Activated CD4-positive, alpha-beta memory T cell treated with anti-CD3 and anti-CD28 coated beads, Interleukin-2, amount 10 ng/mL, durations not matched to agents 7 days and 5 days (primary cell): Measurements from ENCODE around the gene AMN. TPM values are rescaled to one million over a fixed set of nuclear protein-coding genes. Genes with fewer than 3 reads are reported as not detected.

Source experiments
- CTCF ChIA-PET: fragments of 350-600 bp; sonication (Branson Sonifier 250); formaldehyde crosslinking; loops from one replicate; lab custom pipeline; 2021; ENCODE audit warnings: antibody characterized with exemption, inconsistent platforms; lab: Charles Lee
- POLR2A ChIA-PET: fragments of 350-600 bp; sonication (Branson Sonifier 250); formaldehyde crosslinking; loops from one replicate; lab custom pipeline; 2021; ENCODE audit warnings: antibody characterized with exemption; lab: Charles Lee
- DNase-seq: peaks from one replicate; pipeline ENCODE4 v3.0.0-alpha.2; 2020
- H3K27ac Mint-ChIP-seq: one replicate; pipeline ENCODE4 v1.8.0; 2021; ENCODE audit warnings: mild to moderate bottlenecking, mixed read lengths
- H3K27me3 Mint-ChIP-seq: one replicate; pipeline ENCODE4 v1.8.0; 2021; ENCODE audit warnings: mixed read lengths
- H3K36me3 Mint-ChIP-seq: one replicate; pipeline ENCODE4 v1.8.0; 2021; ENCODE audit warnings: low read depth, mixed read lengths
- H3K4me1 Mint-ChIP-seq: one replicate; pipeline ENCODE4 v1.8.0; 2021; ENCODE audit warnings: mixed read lengths
- H3K4me3 Mint-ChIP-seq: one replicate; pipeline ENCODE4 v1.8.0; 2021; ENCODE audit warnings: mild to moderate bottlenecking, mixed read lengths
- H3K9me3 Mint-ChIP-seq: one replicate; pipeline ENCODE4 v1.8.0; 2021; ENCODE audit warnings: mixed read lengths
- total RNA-seq, 2 experiments: library from RNA; stranded (reverse); gene quantifications; one replicate each; pipeline ENCODE4 v1.2.3, GENCODE V29; 2021

AMN gene
- total RNA-seq, 2 experiments from 2014 or later, result 0.20 to 0.23 TPM

DNA sequence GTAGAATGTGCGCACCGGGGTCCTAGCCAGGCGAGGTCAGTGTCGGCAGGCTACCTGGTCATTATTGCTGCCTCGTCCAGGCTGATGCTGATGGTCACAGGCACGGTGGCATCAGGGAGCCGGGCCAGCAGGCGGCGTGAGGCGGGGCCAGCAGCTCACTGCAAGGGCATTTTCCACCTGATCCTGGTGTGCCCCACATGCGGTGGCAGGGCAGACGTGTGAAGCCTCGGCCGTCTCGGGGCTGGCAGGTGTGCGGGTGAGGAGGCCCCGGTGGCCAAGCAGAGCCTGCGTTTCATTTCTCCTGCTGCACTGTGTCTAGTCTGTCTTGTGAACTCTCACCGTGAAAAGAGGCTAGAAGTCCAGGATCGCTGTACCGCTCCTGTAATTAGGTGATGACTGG is 12.0 kb upstream of the AMN start:
- Mint-ChIP-seq H3K4me3 (no peak overlapping the region), H3K27me3 (no peaks in the 10 kb centered on the region), H3K27ac (no peak overlapping the region), H3K9me3 (no peaks in the 10 kb centered on the region), H3K4me1 (no peaks in the 10 kb centered on the region), H3K36me3 (peaks cover 10% of the 10 kb centered on the region)
- DNase-seq, result no peak
- CTCF ChIA-PET, result no interaction called here
- POLR2A ChIA-PET, result no interaction called here

DNA sequence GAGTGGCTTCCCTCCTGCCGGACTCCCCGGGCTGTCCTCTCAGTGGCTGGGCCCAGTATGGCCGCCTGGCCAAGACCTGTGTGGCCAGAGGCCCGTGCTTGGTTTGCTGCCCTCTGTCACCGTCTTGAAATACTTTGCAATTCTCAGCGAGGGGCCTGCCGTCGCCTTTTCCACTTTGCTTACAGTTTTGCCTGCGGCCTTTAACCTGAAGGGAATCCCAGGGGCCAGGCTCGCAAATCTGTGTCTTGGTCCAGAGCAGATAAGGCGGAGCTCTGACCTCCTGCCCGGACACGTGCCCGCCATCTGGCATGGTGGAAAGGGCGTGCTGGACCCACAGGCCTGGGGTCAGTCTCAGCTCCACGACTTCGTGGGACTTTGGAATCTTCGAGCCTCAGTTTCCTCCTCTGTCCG is 10.9 kb upstream of the AMN start:
- Mint-ChIP-seq H3K4me3 (no peak overlapping the region), H3K36me3 (peaks cover 5% of the 10 kb centered on the region), H3K9me3 (no peaks in the 10 kb centered on the region), H3K27ac (no peak overlapping the region), H3K4me1 (no peaks in the 10 kb centered on the region), H3K27me3 (no peaks in the 10 kb centered on the region)
- CTCF ChIA-PET, result no interaction called here
- POLR2A ChIA-PET, result no interaction called here
- no peak for DNase-seq

DNA sequence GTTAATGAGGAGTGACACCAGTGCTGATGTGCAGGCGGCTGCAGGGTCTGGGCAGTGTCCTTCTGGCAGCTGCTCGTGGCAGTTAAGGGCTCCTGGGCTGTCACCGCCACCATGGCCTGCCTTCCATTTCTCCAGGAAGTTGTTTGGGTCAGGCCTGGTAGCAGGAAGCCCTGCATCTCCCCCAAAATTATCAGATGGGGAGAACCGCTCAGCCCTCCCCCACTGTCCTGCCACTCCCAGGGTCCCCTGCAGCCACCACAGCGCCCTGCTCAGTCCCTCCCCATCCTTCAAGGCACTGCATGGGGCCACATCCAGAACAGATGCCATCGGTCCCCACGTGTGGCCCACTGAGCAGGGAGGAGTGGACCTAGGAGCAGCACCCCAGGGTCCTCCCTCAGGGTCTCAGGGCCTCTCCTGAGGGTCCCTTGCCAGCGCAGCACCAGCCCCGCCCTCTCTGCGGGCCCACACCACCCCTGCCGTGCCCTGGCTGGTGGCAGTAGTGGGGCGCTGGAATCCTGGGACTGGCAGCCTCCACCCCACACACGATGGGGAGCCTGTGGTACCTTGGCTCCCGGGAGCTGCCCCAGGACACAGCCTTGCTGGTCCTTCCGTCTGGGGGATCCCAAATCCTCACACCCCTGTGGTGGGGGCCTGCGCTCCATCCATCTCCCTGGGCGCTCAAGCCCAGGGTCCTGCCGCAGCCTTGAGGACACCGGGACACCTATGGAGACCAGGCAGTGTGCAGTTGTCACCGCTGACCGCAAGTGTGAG is 10.3 kb upstream of the AMN start:
- H3K27ac Mint-ChIP-seq, result no peak overlapping the region
- peaks cover 2% of the 10 kb centered on the region for H3K36me3 Mint-ChIP-seq
- CTCF ChIA-PET, result no interaction called here
- H3K9me3 Mint-ChIP-seq, result no peaks in the 10 kb centered on the region
- DNase-seq, result no peak
- peaks cover under 1% of the 10 kb centered on the region for H3K4me1 Mint-ChIP-seq
- no peak overlapping the region for H3K4me3 Mint-ChIP-seq
- POLR2A ChIA-PET, result no interaction called here
- H3K27me3 Mint-ChIP-seq, result no peaks in the 10 kb centered on the region

GRCh38 chr14:102913341-102914211 is 8.9 kb upstream of the AMN start:
- peaks cover 2% of the 10 kb centered on the region for H3K4me1 Mint-ChIP-seq
- H3K27me3 Mint-ChIP-seq, result no peaks in the 10 kb centered on the region
- ChIA-PET CTCF (interaction anchor here (0.7 kb wide), 1 partner anchor 219 kb away, joined by 6 read pairs; no protein-coding TSS in a partner anchor), POLR2A (no interaction called here)
- H3K9me3 Mint-ChIP-seq, result no peaks in the 10 kb centered on the region
- H3K27ac Mint-ChIP-seq, result no peak overlapping the region
- DNase-seq, result no peak
- no peaks in the 10 kb centered on the region for H3K36me3 Mint-ChIP-seq
- no peak overlapping the region for H3K4me3 Mint-ChIP-seq

DNA sequence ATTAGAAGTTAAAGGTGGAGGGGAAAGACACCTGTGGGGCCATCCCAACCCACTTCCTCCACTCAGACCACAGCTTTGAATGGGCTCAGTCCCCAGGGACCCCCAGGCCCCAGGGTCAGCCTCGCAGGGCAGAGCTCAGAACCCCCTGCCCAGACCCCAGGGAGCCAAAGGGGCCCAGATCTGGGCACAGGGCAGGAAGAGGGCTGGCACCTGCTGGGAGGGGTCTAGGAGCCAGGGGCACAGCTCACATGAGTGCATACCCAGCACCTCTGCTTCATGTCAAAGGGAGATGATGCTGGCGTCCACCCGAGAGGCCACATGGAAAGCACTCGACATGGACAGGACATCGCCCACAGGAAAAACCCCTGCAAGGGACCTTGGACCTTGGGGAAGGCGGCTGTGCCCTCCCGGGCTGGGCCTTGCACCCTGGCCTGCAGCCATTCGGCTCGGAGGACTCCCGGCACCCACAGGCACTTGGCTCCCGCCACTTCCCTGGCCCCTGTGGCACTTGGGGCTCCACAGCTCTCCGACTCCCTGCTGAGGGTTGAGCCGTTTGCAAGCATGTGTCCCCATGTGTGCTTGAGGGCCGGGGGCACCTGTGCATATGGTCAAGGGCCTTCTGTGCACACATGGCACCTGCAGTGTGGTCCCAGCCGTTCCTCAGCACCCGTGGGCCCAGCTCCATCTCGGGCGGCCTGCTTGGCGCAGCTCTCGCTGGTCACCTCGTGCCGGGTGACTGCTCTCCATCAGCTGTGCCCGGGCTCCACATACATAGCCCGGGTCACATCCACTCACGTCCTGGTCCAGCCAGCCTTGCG is 7.8 kb upstream of the AMN start:
- H3K36me3 Mint-ChIP-seq, result no peaks in the 10 kb centered on the region

GRCh38 chr14:102915292-102916110 is 7.0 kb upstream of the AMN start:
- H3K27ac Mint-ChIP-seq, result no peak overlapping the region
- ChIA-PET CTCF (interaction anchor here (1.1 kb wide), 1 partner anchor 221 kb away, joined by 4 read pairs; no protein-coding TSS in a partner anchor), POLR2A (no interaction called here)

More for the DNA sequence above, 7.8 kb upstream of the AMN start:
- H3K9me3 Mint-ChIP-seq, result no peaks in the 10 kb centered on the region
- no peak overlapping the region for H3K27ac Mint-ChIP-seq
- H3K4me1 Mint-ChIP-seq, result peaks cover 2% of the 10 kb centered on the region
- no peaks in the 10 kb centered on the region for H3K27me3 Mint-ChIP-seq
- POLR2A ChIA-PET, result no interaction called here
- no peak overlapping the region for H3K4me3 Mint-ChIP-seq
- DNase-seq, result no peak
- CTCF ChIA-PET, result no interaction called here

GRCh38 chr14:102916347-102917055 is 6.0 kb upstream of the AMN start:
- CTCF ChIA-PET, result interaction anchor here (0.8 to 1.9 kb wide), 4 partner anchors 131 to 222 kb away, joined by 3 to 5 read pairs (median 4); no protein-coding TSS in a partner anchor
- Mint-ChIP-seq H3K4me1 (peaks cover 2% of the 10 kb centered on the region), H3K27me3 (no peaks in the 10 kb centered on the region)

More at GRCh38 chr14:102915292-102916110, 7.0 kb upstream of the AMN start:
- Mint-ChIP-seq H3K36me3 (no peaks in the 10 kb centered on the region), H3K27me3 (no peaks in the 10 kb centered on the region), H3K4me1 (peaks cover 2% of the 10 kb centered on the region), H3K9me3 (no peaks in the 10 kb centered on the region), H3K4me3 (no peak overlapping the region)
- no peak for DNase-seq

DNA sequence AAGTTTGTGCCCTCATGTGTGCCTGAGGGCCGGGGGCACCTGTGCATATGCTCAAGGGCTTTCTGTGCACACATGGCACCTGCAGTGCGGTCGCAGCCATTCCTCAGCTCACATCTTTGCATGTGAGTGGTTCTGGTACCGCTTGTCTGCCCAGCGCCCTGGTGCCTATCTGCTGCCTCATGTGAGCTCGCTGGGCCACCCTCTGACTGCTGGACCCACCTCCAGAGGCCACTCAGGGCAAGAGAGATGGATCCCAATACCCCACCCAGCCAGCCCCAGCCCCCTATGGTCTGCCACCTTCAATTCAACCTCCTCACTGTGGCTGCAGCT is 5.4 kb upstream of the AMN start:
- H3K36me3 Mint-ChIP-seq, result no peaks in the 10 kb centered on the region
- no peak for DNase-seq
- CTCF ChIA-PET, result interaction anchor here (0.8 to 1.9 kb wide), 4 partner anchors 132 to 230 kb away, joined by 3 to 5 read pairs (median 3); no protein-coding TSS in a partner anchor
- no peaks in the 10 kb centered on the region for H3K27me3 Mint-ChIP-seq
- POLR2A ChIA-PET, result no interaction called here
- H3K4me1 Mint-ChIP-seq, result peaks cover 2% of the 10 kb centered on the region
- H3K9me3 Mint-ChIP-seq, result no peaks in the 10 kb centered on the region
- H3K4me3 Mint-ChIP-seq, result no peak overlapping the region
- no peak overlapping the region for H3K27ac Mint-ChIP-seq

More at GRCh38 chr14:102916347-102917055, 6.0 kb upstream of the AMN start:
- no peak for DNase-seq
- no peak overlapping the region for H3K4me3 Mint-ChIP-seq
- H3K9me3 Mint-ChIP-seq, result no peaks in the 10 kb centered on the region
- POLR2A ChIA-PET, result no interaction called here
- H3K36me3 Mint-ChIP-seq, result no peaks in the 10 kb centered on the region
- H3K27ac Mint-ChIP-seq, result no peak overlapping the region

DNA sequence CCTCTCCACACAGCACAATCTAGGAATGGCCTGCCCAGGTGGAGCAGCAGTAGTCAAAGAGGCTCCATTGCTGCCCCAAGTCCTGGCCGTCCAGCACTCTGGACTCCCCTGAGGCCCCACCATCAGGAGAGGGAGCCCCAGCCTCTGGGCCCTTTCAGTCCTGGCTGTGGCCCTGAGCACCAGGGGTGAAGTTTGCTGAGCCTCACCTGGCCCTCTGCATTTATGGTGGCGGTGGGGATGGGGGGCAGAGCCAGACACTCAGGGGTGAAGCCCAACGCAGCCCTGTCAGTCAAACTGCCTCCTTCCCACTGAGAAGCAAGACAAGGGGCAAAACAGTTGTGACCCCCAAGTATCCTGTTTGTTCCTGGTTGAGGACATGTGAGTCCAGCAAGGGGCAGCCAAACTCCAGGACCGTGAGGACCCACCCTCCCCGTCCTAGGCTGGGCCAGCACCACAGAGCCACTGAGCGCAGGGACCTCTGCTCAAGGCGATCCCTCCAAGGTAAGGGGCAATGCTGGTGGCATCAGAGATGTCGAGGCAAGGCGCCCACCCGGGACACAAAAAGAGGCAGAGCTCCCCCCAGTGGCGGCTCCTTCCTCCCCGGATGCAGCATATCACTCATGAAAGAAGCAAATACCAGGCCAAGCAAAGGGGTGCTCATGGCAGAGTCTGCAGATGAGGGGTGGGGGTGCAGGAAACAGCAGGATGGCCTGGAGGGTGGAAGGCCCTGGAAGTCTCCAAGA is 4.8 kb upstream of the AMN start:
- POLR2A ChIA-PET, result no interaction called here
- H3K27ac Mint-ChIP-seq, result no peak overlapping the region

DNA sequence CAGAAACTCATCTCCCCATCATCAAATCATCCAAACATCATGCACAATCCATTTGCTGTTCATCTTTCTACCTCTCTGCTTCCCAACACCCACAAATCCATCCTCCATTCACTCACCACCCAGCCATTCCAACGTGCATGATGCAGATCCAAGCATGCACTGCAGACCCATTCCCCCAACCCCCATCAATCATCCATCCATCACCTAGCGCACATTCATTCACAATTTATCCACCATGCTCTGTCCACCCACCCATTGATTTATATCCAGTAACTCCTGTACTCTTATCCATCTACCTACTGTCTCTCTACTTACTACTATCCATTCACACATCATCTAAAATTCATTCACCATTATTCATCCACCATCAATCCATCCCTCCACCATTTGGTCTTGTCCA is 4.0 kb upstream of the AMN start:
- Mint-ChIP-seq H3K4me3 (no peak overlapping the region), H3K36me3 (no peaks in the 10 kb centered on the region), H3K4me1 (peaks cover 5% of the 10 kb centered on the region), H3K27ac (no peak overlapping the region), H3K27me3 (peaks cover 5% of the 10 kb centered on the region), H3K9me3 (no peaks in the 10 kb centered on the region)
- no peak for DNase-seq
- ChIA-PET CTCF (interaction anchor here (1.0 to 2.1 kb wide), 4 partner anchors 121 to 224 kb away, joined by 3 to 12 read pairs (median 5); no protein-coding TSS in a partner anchor), POLR2A (no interaction called here)

More for the DNA sequence above, 4.8 kb upstream of the AMN start:
- peak; percentile 66 for DNase-seq
- no peaks in the 10 kb centered on the region for H3K9me3 Mint-ChIP-seq
- H3K27me3 Mint-ChIP-seq, result no peaks in the 10 kb centered on the region
- CTCF ChIA-PET, result interaction anchor here (0.8 to 2.1 kb wide), 7 partner anchors 120 to 231 kb away, joined by 3 to 12 read pairs (median 3); no protein-coding TSS in a partner anchor
- no peaks in the 10 kb centered on the region for H3K36me3 Mint-ChIP-seq
- peaks cover 2% of the 10 kb centered on the region for H3K4me1 Mint-ChIP-seq
- H3K4me3 Mint-ChIP-seq, result no peak overlapping the region
